ENCODE measurements around the gene SIVA1. TPM values are rescaled to one million over a fixed set of nuclear protein-coding genes. Genes with fewer than 3 reads are reported as not detected.
A peak's percentile ranks its signal among the peaks of the same experiment; 100 is the strongest.

The SIVA1 gene
- total RNA-seq, 4 donors from 2014 or later: 149 to 282 (median 201) TPM

DNA sequence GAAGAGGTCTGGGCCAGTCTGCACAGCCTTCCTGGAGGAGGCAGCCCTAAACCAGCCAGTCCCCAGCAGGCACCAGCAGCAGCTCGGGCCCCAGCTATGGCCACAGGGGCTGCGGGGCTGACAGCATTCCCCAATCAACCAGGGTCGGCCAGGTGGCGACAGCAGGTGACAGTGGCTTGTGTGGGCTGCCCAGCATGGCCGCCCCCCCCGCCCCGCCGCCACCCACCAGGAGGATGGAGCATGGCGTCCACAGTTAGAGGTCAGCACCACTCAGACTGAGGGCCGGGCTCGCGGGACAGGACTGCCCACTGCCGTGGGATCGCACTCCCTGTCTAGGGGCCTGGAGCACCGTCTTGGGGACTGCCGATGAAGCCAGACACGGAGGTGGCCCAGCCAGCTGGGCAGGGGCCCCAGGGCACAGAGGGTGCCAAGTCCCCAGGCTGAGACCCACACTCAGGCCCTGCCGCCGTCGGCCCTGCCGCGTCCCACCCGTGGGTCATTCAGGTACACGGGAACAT lies 27.6 kb downstream of the SIVA1 start:
- WGBS, 2 donors: 84% methylated on average over 12 of the region's 24 CpGs; no CpG with 5 or more reads in 1 of the 2 donors
- Histone ChIP-seq H3K27me3 (no peaks in the 10 kb centered on the region), H3K4me1 (peaks cover 7 to 65% (median 7%) of the 10 kb centered on the region in 3 donors), H3K36me3 (peaks cover 5 to 78% (median 16%) of the 10 kb centered on the region in 3 donors), H3K27ac (no peak overlapping the region), H3K9me3 (no peaks in the 10 kb centered on the region), H3K4me3 (no peak overlapping the region)
- TF ChIP-seq, protein P1, sequence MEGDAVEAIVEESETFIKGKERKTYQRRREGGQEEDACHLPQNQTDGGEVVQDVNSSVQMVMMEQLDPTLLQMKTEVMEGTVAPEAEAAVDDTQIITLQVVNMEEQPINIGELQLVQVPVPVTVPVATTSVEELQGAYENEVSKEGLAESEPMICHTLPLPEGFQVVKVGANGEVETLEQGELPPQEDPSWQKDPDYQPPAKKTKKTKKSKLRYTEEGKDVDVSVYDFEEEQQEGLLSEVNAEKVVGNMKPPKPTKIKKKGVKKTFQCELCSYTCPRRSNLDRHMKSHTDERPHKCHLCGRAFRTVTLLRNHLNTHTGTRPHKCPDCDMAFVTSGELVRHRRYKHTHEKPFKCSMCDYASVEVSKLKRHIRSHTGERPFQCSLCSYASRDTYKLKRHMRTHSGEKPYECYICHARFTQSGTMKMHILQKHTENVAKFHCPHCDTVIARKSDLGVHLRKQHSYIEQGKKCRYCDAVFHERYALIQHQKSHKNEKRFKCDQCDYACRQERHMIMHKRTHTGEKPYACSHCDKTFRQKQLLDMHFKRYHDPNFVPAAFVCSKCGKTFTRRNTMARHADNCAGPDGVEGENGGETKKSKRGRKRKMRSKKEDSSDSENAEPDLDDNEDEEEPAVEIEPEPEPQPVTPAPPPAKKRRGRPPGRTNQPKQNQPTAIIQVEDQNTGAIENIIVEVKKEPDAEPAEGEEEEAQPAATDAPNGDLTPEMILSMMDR (IDR thresholded peaks at IDR 0.05): no peak
- no peak for TF ChIP-seq POLR2A (IDR thresholded peaks at IDR 0.05)
- DNase-seq: no peak
- intact Hi-C loops (cut with DNase I): no loop called here

GRCh38 chr14:104781271-104782077 lies 28.5 kb downstream of the SIVA1 start:
- intact Hi-C loops (cut with DNase I): no loop called here

DNA sequence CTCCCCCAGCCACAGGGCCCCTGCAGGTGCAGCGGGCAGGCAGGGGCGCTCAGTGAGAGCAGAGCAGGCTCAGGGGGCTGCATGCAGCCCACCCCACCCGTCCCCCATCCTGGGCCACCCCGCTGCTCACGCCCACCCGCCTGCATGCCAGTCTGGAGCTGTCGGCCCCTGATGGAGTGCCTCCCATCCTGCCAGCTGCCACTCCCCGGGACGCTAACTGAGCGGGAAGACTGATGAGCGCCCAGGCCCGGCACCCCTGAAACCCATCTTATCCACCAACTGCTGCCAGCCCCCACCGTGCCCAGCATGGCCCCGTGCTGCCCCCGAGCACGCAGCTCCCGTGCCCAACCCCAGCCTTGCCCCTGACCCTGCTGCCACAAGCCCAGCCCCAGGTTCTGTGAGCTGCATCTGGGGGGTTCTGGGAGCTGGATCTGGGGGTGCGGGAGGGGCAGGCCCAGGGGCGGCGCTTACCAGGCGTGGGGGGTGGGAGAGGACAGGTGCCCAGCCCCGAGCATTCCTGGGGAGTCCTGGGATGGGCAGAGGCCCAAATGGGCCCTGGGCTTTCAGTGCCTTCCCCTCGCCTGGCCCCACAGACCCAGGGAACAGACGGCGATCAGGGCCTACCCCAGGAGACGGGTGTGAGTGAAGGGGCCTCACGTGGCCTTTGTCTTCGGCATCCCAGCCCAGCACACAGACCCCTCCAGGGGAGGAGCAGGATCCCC lies 29.3 kb downstream of the SIVA1 start:
- Histone ChIP-seq H3K4me3 (no peak overlapping the region), H3K9me3 (no peaks in the 10 kb centered on the region), H3K4me1 (peaks cover 12 to 74% (median 14%) of the 10 kb centered on the region in 3 donors), H3K27ac (no peak overlapping the region), H3K27me3 (no peaks in the 10 kb centered on the region), H3K36me3 (peaks cover 0 to 78% (median 11%) of the 10 kb centered on the region in 3 donors)
- no CpG with 5 or more reads among the region's 28 CpGs for whole genome bisulfite sequencing, 2 donors
- no peak for TF ChIP-seq POLR2A (IDR thresholded peaks at IDR 0.05)
- TF ChIP-seq, protein P1 (IDR thresholded peaks at IDR 0.05): no peak
- intact Hi-C loops (cut with DNase I): no loop called here
- no peak for DNase-seq

More at GRCh38 chr14:104781271-104782077, 28.5 kb downstream of the SIVA1 start:
- no peak for DNase-seq
- 90 to 100% methylated on average over 1 to 2 of the region's 20 CpGs for WGBS, 2 donors
- peaks cover 2 to 76% (median 15%) of the 10 kb centered on the region in 3 donors for H3K36me3 ChIP-seq
- TF ChIP-seq, protein P1 (IDR thresholded peaks at IDR 0.05): no peak
- no peak for TF ChIP-seq POLR2A (IDR thresholded peaks at IDR 0.05)
- peaks cover 8 to 72% (median 14%) of the 10 kb centered on the region in 3 donors for H3K4me1 ChIP-seq
- no peaks in the 10 kb centered on the region for H3K9me3 ChIP-seq
- peak overlapping the region in 3 of 4 donors; percentile 23 to 50 (median 26) for H3K27ac ChIP-seq
- no peaks in the 10 kb centered on the region for H3K27me3 ChIP-seq
- no peak overlapping the region for H3K4me3 ChIP-seq

DNA sequence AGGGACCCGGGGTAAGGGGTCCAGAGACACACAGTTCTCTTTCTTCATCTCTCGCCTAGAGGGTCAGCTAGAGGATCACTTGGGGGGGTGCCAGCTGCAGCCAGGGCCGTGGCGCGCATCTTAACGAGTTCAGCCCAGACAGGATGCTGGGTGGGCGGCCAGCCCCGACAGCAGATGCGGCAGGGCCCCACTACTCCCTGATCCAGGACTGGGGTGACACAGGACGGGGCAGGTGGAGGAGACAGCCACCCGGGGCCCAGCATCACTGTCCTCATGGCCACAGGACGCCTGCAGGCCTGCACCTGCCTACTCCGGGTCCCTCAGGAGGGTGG lies 29.8 kb downstream of the SIVA1 start:
- Histone ChIP-seq H3K27ac (no peak overlapping the region), H3K4me3 (no peak overlapping the region), H3K36me3 (peaks cover 0 to 78% (median 11%) of the 10 kb centered on the region in 3 donors), H3K9me3 (no peaks in the 10 kb centered on the region), H3K4me1 (peaks cover 12 to 74% (median 14%) of the 10 kb centered on the region in 3 donors), H3K27me3 (no peaks in the 10 kb centered on the region)
- 90% methylated on average over 2 of the region's 13 CpGs; no CpG with 5 or more reads in 1 of the 2 donors for WGBS, 2 donors
- intact Hi-C loops (cut with DNase I): no loop called here
- TF ChIP-seq, protein P1 (IDR thresholded peaks at IDR 0.05): no peak
- no peak for TF ChIP-seq POLR2A (IDR thresholded peaks at IDR 0.05)
- no peak for DNase-seq

Measured in esophagus squamous epithelium (tissue), 5 donors.